Colonic mucosa (tissue), 4 donors: ENCODE data around the gene SAE1. TPM values are rescaled to one million over a fixed set of nuclear protein-coding genes. Genes with fewer than 3 reads are reported as not detected.

Source experiments
- DNase-seq: peaks from one replicate; pipeline ENCODE4 v3.0.0-alpha.2; 2020
- H3K27ac ChIP-seq: fragments of 200-600 bp; one replicate; pipeline ENCODE4 v1.8.0; 2021
- H3K27me3 ChIP-seq: fragments of 200-600 bp; one replicate; pipeline ENCODE4 v1.8.0; 2021
- H3K36me3 ChIP-seq: fragments of 200-600 bp; one replicate; pipeline ENCODE4 v1.8.0; 2021
- H3K4me1 ChIP-seq: fragments of 200-600 bp; one replicate; pipeline ENCODE4 v1.8.0; 2021; ENCODE audit warnings: mild to moderate bottlenecking
- H3K4me3 ChIP-seq: fragments of 200-600 bp; one replicate; pipeline ENCODE4 v1.8.0; 2021
- H3K9ac ChIP-seq, 2 donors: one replicate each; pipeline ENCODE4 v1.7.0; 2013; ENCODE audit warnings: control low read depth in 2 of 2, low read depth in 2 of 2, low read length in 2 of 2
- H3K9me3 ChIP-seq: fragments of 200-600 bp; one replicate; pipeline ENCODE4 v1.8.0; 2021
- CTCF ChIP-seq: fragments of 200-600 bp; IDR thresholded peaks from one replicate; pipeline ENCODE4 v1.8.0; 2022; ENCODE audit warnings: antibody characterized with exemption, mild to moderate bottlenecking
- intact Hi-C: fragments of 100-400 bp; cut with DNase I; formaldehyde crosslinking; loops from one replicate; pipeline ENCODE4 v1.14.1; 2022
- total RNA-seq, 2 donors: library from RNA; stranded (reverse); fragmentation: NEBNext Ultra II Directional in 1 of 2; extraction: Animal tissue kit (Norgen Biotek cat#: 25700) in 1 of 2; gene quantifications; one replicate each; pipeline ENCODE4 v1.2.1, GENCODE V29; 2021
- donor health status: healthy.
- donor health status: DM: no; HTN: no; CAD: no.
- donor health status: DM: no; HTN: no; CAD: no.

The SAE1 gene
- total RNA-seq, 2 donors from 2014 or later: 64.5 to 92.0 TPM

GRCh38 chr19:47228937-47229675 is 98.5 kb downstream of the SAE1 start:
- H3K27ac ChIP-seq: peak overlapping the region; percentile 97

GRCh38 chr19:47229676-47230053 is 99.0 kb downstream of the SAE1 start:
- DNase-seq: peak; percentile 59
- Histone ChIP-seq H3K27ac (no peak overlapping the region), H3K4me3 (peak overlapping the region; percentile 95), H3K36me3 (no peaks in the 10 kb centered on the region), H3K9me3 (no peaks in the 10 kb centered on the region), H3K4me1 (peaks cover 10% of the 10 kb centered on the region), H3K9ac (peak overlapping the region; percentile 72 to 99), H3K27me3 (no peaks in the 10 kb centered on the region)
- TF ChIP-seq CTCF: no peak
- intact Hi-C loops: no loop called here

More at GRCh38 chr19:47228937-47229675, 98.5 kb downstream of the SAE1 start:
- Histone ChIP-seq H3K9me3 (no peaks in the 10 kb centered on the region), H3K36me3 (no peaks in the 10 kb centered on the region), H3K4me1 (peaks cover 10% of the 10 kb centered on the region), H3K27me3 (no peaks in the 10 kb centered on the region), H3K4me3 (peak overlapping the region; percentile 95), H3K9ac (peak overlapping the region; percentile 94 to 99)
- no peak for TF ChIP-seq CTCF
- DNase-seq: peak; percentile 58
- intact Hi-C loops: no loop called here

- H3K9ac ChIP-seq: peak overlapping the region; percentile 72 to 99
- H3K36me3 ChIP-seq: no peaks in the 10 kb centered on the region
- peak overlapping the region; percentile 95 for H3K4me3 ChIP-seq
- H3K9me3 ChIP-seq: no peaks in the 10 kb centered on the region
- peaks cover 10% of the 10 kb centered on the region for H3K4me1 ChIP-seq
- intact Hi-C loops: no loop called here
- H3K27ac ChIP-seq: peak overlapping the region; percentile 87
- no peaks in the 10 kb centered on the region for H3K27me3 ChIP-seq
- DNase-seq: peak; percentile 85
- peak; percentile 71 for TF ChIP-seq CTCF
These were observed 99.7 kb downstream of the SAE1 start for GRCh38 chr19:47230054-47230920.

- H3K27ac ChIP-seq: peak within 1 kb of the TSS; percentile 88
- intact Hi-C loops: no loop called here
- no peaks in the 10 kb centered on the region for H3K27me3 ChIP-seq
- no peak for TF ChIP-seq CTCF
- no peak for DNase-seq
- peaks cover 10% of the 10 kb centered on the region for H3K4me1 ChIP-seq
- H3K4me3 ChIP-seq: peak within 1 kb of the TSS; percentile 95
- H3K9me3 ChIP-seq: no peaks in the 10 kb centered on the region
- peak within 1 kb of the TSS; percentile 86 to 100 for H3K9ac ChIP-seq
- no peaks in the 10 kb centered on the region for H3K36me3 ChIP-seq
These were observed 100.2 kb downstream of the SAE1 start, which contains the start of gene BBC3 for GRCh38 chr19:47230921-47231214. BBC3 (minus strand) TSS chr19:47231199; CDS start chr19:47228431, 2,768 bp downstream.

GRCh38 chr19:47231215-47232054 is 100.8 kb downstream of the SAE1 start:
- intact Hi-C loops: no loop called here
- no peaks in the 10 kb centered on the region for H3K9me3 ChIP-seq

More at GRCh38 chr19:47231215-47232054, 100.8 kb downstream of the SAE1 start:
- no peak for TF ChIP-seq CTCF
- peaks cover 10% of the 10 kb centered on the region for H3K4me1 ChIP-seq
- H3K4me3 ChIP-seq: peak overlapping the region; percentile 95
- H3K36me3 ChIP-seq: no peaks in the 10 kb centered on the region
- peak; percentile 93 for DNase-seq
- H3K27me3 ChIP-seq: no peaks in the 10 kb centered on the region
- H3K9ac ChIP-seq: peak overlapping the region; percentile 86 to 100
- H3K27ac ChIP-seq: peak overlapping the region; percentile 88
